ENCODE data around the gene CADM2. TPM values are rescaled to one million over a fixed set of nuclear protein-coding genes. Genes with fewer than 3 reads are reported as not detected.

CADM2 gene
- total RNA-seq, 1 donor from 2014 or later: 2.9 TPM

GRCh38 chr3:84985795-84986194, 27.0 kb downstream of the CADM2 start:
- DNase-seq (ENCODE audit: low read depth) (no peak), FAIRE-seq (no peak)
- no peak overlapping the region for H3K4me3 ChIP-seq (ENCODE audit: insufficient read depth, low read depth, low read length)
- no peaks in the 10 kb centered on the region for H3K4me1 ChIP-seq (ENCODE audit: insufficient read depth, low read length)
- Mint-ChIP-seq H3K27ac (ENCODE audit: unreplicated experiment) (no peak overlapping the region), H3K4me3 (ENCODE audit: unreplicated experiment) (no peak overlapping the region), H3K36me3 (ENCODE audit: low read depth, unreplicated experiment) (no peaks in the 10 kb centered on the region), H3K4me1 (ENCODE audit: low read depth, unreplicated experiment) (no peaks in the 10 kb centered on the region), H3K9me3 (ENCODE audit: unreplicated experiment) (no peaks in the 10 kb centered on the region), H3K27me3 (ENCODE audit: low read depth, unreplicated experiment) (no peaks in the 10 kb centered on the region)
- no peaks in the 10 kb centered on the region for H3K27me3 ChIP-seq (ENCODE audit: insufficient read depth, low read length)
- TF ChIP-seq, protein P1, sequence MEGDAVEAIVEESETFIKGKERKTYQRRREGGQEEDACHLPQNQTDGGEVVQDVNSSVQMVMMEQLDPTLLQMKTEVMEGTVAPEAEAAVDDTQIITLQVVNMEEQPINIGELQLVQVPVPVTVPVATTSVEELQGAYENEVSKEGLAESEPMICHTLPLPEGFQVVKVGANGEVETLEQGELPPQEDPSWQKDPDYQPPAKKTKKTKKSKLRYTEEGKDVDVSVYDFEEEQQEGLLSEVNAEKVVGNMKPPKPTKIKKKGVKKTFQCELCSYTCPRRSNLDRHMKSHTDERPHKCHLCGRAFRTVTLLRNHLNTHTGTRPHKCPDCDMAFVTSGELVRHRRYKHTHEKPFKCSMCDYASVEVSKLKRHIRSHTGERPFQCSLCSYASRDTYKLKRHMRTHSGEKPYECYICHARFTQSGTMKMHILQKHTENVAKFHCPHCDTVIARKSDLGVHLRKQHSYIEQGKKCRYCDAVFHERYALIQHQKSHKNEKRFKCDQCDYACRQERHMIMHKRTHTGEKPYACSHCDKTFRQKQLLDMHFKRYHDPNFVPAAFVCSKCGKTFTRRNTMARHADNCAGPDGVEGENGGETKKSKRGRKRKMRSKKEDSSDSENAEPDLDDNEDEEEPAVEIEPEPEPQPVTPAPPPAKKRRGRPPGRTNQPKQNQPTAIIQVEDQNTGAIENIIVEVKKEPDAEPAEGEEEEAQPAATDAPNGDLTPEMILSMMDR (IDR thresholded peaks at IDR 0.05; ENCODE audit: insufficient read depth, low read depth, low read length): no peak
- TF ChIP-seq EZH2 (IDR thresholded peaks at IDR 0.05; ENCODE audit: insufficient read depth, low read length): no peak
- no peak overlapping the region for H3K4me2 ChIP-seq (ENCODE audit: low read length)
- H4K20me1 ChIP-seq (ENCODE audit: insufficient read depth, low read length): no peaks in the 10 kb centered on the region
- H2AFZ ChIP-seq (ENCODE audit: low read depth, low read length): no peak overlapping the region
- no peaks in the 10 kb centered on the region for H3K79me2 ChIP-seq (ENCODE audit: insufficient read depth, low read length)
- no peak overlapping the region for H3K9ac ChIP-seq (ENCODE audit: low read length)
- H3K9me3 ChIP-seq (ENCODE audit: insufficient read depth, low read depth, low read length): no peaks in the 10 kb centered on the region
- no peaks in the 10 kb centered on the region for H3K36me3 ChIP-seq (ENCODE audit: insufficient read depth, low read length)
- H3K27ac ChIP-seq (ENCODE audit: low read depth, low read length): no peak overlapping the region

- no peak for DNase-seq (ENCODE audit: low read depth)
- H3K27me3 ChIP-seq (ENCODE audit: insufficient read depth, low read length): no peaks in the 10 kb centered on the region
Measured at GRCh38 chr3:84987706-84988504, 29.1 kb downstream of the CADM2 start.

More at GRCh38 chr3:84987706-84988504, 29.1 kb downstream of the CADM2 start:
- H3K4me1 Mint-ChIP-seq (ENCODE audit: low read depth, unreplicated experiment): no peaks in the 10 kb centered on the region
- Histone ChIP-seq H2AFZ (ENCODE audit: low read depth, low read length) (no peak overlapping the region), H3K9me3 (ENCODE audit: insufficient read depth, low read depth, low read length) (no peaks in the 10 kb centered on the region), H3K4me1 (ENCODE audit: insufficient read depth, low read length) (no peaks in the 10 kb centered on the region), H4K20me1 (ENCODE audit: insufficient read depth, low read length) (no peaks in the 10 kb centered on the region), H3K36me3 (ENCODE audit: insufficient read depth, low read length) (no peaks in the 10 kb centered on the region), H3K79me2 (ENCODE audit: insufficient read depth, low read length) (no peaks in the 10 kb centered on the region), H3K27ac (ENCODE audit: low read depth, low read length) (no peak overlapping the region), H3K4me2 (ENCODE audit: low read length) (no peak overlapping the region), H3K9ac (ENCODE audit: low read length) (no peak overlapping the region), H3K4me3 (ENCODE audit: insufficient read depth, low read depth, low read length) (no peak overlapping the region)
- no peaks in the 10 kb centered on the region for H3K36me3 Mint-ChIP-seq (ENCODE audit: low read depth, unreplicated experiment)
- H3K27me3 Mint-ChIP-seq (ENCODE audit: low read depth, unreplicated experiment): no peaks in the 10 kb centered on the region
- TF ChIP-seq, protein P1 (IDR thresholded peaks at IDR 0.05; ENCODE audit: insufficient read depth, low read depth, low read length): no peak
- TF ChIP-seq EZH2 (IDR thresholded peaks at IDR 0.05; ENCODE audit: insufficient read depth, low read length): no peak
- no peak overlapping the region for H3K27ac Mint-ChIP-seq (ENCODE audit: unreplicated experiment)
- no peaks in the 10 kb centered on the region for H3K9me3 Mint-ChIP-seq (ENCODE audit: unreplicated experiment)
- no peak for FAIRE-seq
- H3K4me3 Mint-ChIP-seq (ENCODE audit: unreplicated experiment): no peak overlapping the region
